Activated T-helper 2 cell treated with anti-CD3 and anti-CD28 coated beads, Interferon-gamma antibody, Interleukin-2, Interleukin-4, amounts not matched to agents 10 μg/mL and 5 μg/mL and 100 μg/mL, durations not matched to agents 14 hours and 24 hours and 36 hours (primary cell): Measurements from ENCODE around the gene IGBP1. TPM values are rescaled to one million over a fixed set of nuclear protein-coding genes. Genes with fewer than 3 reads are reported as not detected.

Experiments
- DNase-seq: peaks from one replicate; pipeline ENCODE4 v3.0.0; 2021; ENCODE audit warnings: low spot score
- H3K27ac Mint-ChIP-seq: one replicate; pipeline ENCODE4 v1.8.0; 2021; ENCODE audit warnings: mixed read lengths
- H3K27me3 Mint-ChIP-seq: one replicate; pipeline ENCODE4 v1.8.0; 2021; ENCODE audit warnings: low read depth, mixed read lengths
- H3K36me3 Mint-ChIP-seq: one replicate; pipeline ENCODE4 v1.8.0; 2021; ENCODE audit warnings: low read depth, mixed read lengths
- H3K4me1 Mint-ChIP-seq: one replicate; pipeline ENCODE4 v1.8.0; 2021; ENCODE audit warnings: low read depth, mixed read lengths
- H3K4me3 Mint-ChIP-seq: one replicate; pipeline ENCODE4 v1.8.0; 2021; ENCODE audit warnings: low read depth, mild to moderate bottlenecking, moderate library complexity, mixed read lengths
- H3K9me3 Mint-ChIP-seq: one replicate; pipeline ENCODE4 v1.8.0; 2021; ENCODE audit warnings: mixed read lengths
- intact Hi-C: fragments of 100-400 bp; cut with micrococcal nuclease; formaldehyde crosslinking; loops from one replicate; pipeline ENCODE4 v1.15.1; 2023
- total RNA-seq: library from RNA; stranded (reverse); gene quantifications from 2 replicates; pipeline ENCODE4 v1.2.3, GENCODE V29; 2022

The IGBP1 gene
- total RNA-seq, 1 donor from 2014 or later, result 33.6 TPM

- Mint-ChIP-seq H3K9me3 (no peaks in the 10 kb centered on the region), H3K27ac (no peak overlapping the region), H3K27me3 (no peaks in the 10 kb centered on the region), H3K36me3 (no peaks in the 10 kb centered on the region), H3K4me3 (no peak overlapping the region), H3K4me1 (peaks cover 7% of the 10 kb centered on the region)
- no peak for DNase-seq
- intact Hi-C loops, result no loop called here
Measured at GRCh38 chrX:70128071-70128470, 5.2 kb upstream of the IGBP1 start.

- Mint-ChIP-seq H3K27me3 (no peaks in the 10 kb centered on the region), H3K4me3 (no peak overlapping the region), H3K36me3 (peaks cover 4% of the 10 kb centered on the region), H3K9me3 (no peaks in the 10 kb centered on the region), H3K4me1 (peaks cover 7% of the 10 kb centered on the region), H3K27ac (no peak overlapping the region)
- intact Hi-C loops, result no loop called here
- no peak for DNase-seq
Measured at GRCh38 chrX:70129816-70130215, 3.4 kb upstream of the IGBP1 start.

- intact Hi-C loops, result loop anchor here (1.0 kb wide), 2 partner anchors 99 to 594 kb away; no protein-coding TSS in a partner anchor
- no peaks in the 10 kb centered on the region for H3K27me3 Mint-ChIP-seq
- peaks cover 18% of the 10 kb centered on the region for H3K4me1 Mint-ChIP-seq
- no peak for DNase-seq
- peak overlapping the region; percentile 47 for H3K4me3 Mint-ChIP-seq
- H3K9me3 Mint-ChIP-seq, result no peaks in the 10 kb centered on the region
- peak overlapping the region; percentile 35 for H3K27ac Mint-ChIP-seq
- peaks cover 18% of the 10 kb centered on the region for H3K36me3 Mint-ChIP-seq
Measured at GRCh38 chrX:70132224-70132623, 1.0 kb upstream of the IGBP1 start.

GRCh38 chrX:70132877-70133302 lies 357 bp upstream of the IGBP1 start:
- H3K27ac Mint-ChIP-seq, result peak overlapping the region; percentile 91
- peaks cover 21% of the 10 kb centered on the region for H3K36me3 Mint-ChIP-seq
- H3K4me3 Mint-ChIP-seq, result peak overlapping the region; percentile 98
- H3K4me1 Mint-ChIP-seq, result peaks cover 20% of the 10 kb centered on the region
- H3K9me3 Mint-ChIP-seq, result no peaks in the 10 kb centered on the region
- intact Hi-C loops, result loop anchor here (1.0 kb wide), 3 partner anchors 100 to 595 kb away; partner anchors contain the start of gene KIF4A
- H3K27me3 Mint-ChIP-seq, result no peaks in the 10 kb centered on the region
- DNase-seq, result no peak

GRCh38 chrX:70134116-70134477 lies 850 bp downstream of the IGBP1 start:
- intact Hi-C loops, result no loop called here
- Mint-ChIP-seq H3K27ac (peak overlapping the region; percentile 91), H3K36me3 (peaks cover 21% of the 10 kb centered on the region), H3K9me3 (no peaks in the 10 kb centered on the region), H3K27me3 (no peaks in the 10 kb centered on the region), H3K4me3 (peak overlapping the region; percentile 98), H3K4me1 (peaks cover 20% of the 10 kb centered on the region)
- DNase-seq, result no peak

- Mint-ChIP-seq H3K4me1 (peaks cover 24% of the 10 kb centered on the region), H3K36me3 (peaks cover 48% of the 10 kb centered on the region), H3K27ac (no peak overlapping the region), H3K9me3 (no peaks in the 10 kb centered on the region), H3K4me3 (no peak overlapping the region), H3K27me3 (no peaks in the 10 kb centered on the region)
- no peak for DNase-seq
- intact Hi-C loops, result no loop called here
Measured at GRCh38 chrX:70138622-70139021, 5.4 kb downstream of the IGBP1 start.

- Mint-ChIP-seq H3K9me3 (no peaks in the 10 kb centered on the region), H3K27me3 (no peaks in the 10 kb centered on the region), H3K36me3 (peaks cover 45% of the 10 kb centered on the region), H3K4me1 (peaks cover 24% of the 10 kb centered on the region), H3K27ac (no peak overlapping the region), H3K4me3 (no peak overlapping the region)
- DNase-seq, result no peak
- intact Hi-C loops, result no loop called here
Measured at GRCh38 chrX:70139736-70140135, 6.5 kb downstream of the IGBP1 start.

GRCh38 chrX:70141373-70141772 lies 8.1 kb downstream of the IGBP1 start:
- H3K36me3 Mint-ChIP-seq, result peaks cover 41% of the 10 kb centered on the region
- intact Hi-C loops, result no loop called here
- H3K4me3 Mint-ChIP-seq, result no peak overlapping the region
- no peaks in the 10 kb centered on the region for H3K27me3 Mint-ChIP-seq
- H3K4me1 Mint-ChIP-seq, result peaks cover 17% of the 10 kb centered on the region
- H3K27ac Mint-ChIP-seq, result no peak overlapping the region
- no peak for DNase-seq
- no peaks in the 10 kb centered on the region for H3K9me3 Mint-ChIP-seq

- no peaks in the 10 kb centered on the region for H3K27me3 Mint-ChIP-seq
- H3K4me3 Mint-ChIP-seq, result no peak overlapping the region
- no peaks in the 10 kb centered on the region for H3K9me3 Mint-ChIP-seq
- peaks cover 13% of the 10 kb centered on the region for H3K4me1 Mint-ChIP-seq
- peak overlapping the region; percentile 79 for H3K27ac Mint-ChIP-seq
- DNase-seq, result no peak
- H3K36me3 Mint-ChIP-seq, result peaks cover 24% of the 10 kb centered on the region
- intact Hi-C loops, result no loop called here
Measured at GRCh38 chrX:70166601-70167590, 33.6 kb downstream of the IGBP1 start.

- intact Hi-C loops, result no loop called here
- no peaks in the 10 kb centered on the region for H3K9me3 Mint-ChIP-seq
- H3K27me3 Mint-ChIP-seq, result no peaks in the 10 kb centered on the region
- H3K36me3 Mint-ChIP-seq, result peaks cover 21% of the 10 kb centered on the region
- no peak overlapping the region for H3K4me3 Mint-ChIP-seq
- peaks cover 13% of the 10 kb centered on the region for H3K4me1 Mint-ChIP-seq
- no peak overlapping the region for H3K27ac Mint-ChIP-seq
- no peak for DNase-seq
Measured at GRCh38 chrX:70168238-70169188, 35.3 kb downstream of the IGBP1 start.

- intact Hi-C loops, result no loop called here
- no peaks in the 10 kb centered on the region for H3K9me3 Mint-ChIP-seq
- no peak overlapping the region for H3K4me3 Mint-ChIP-seq
- no peak overlapping the region for H3K27ac Mint-ChIP-seq
- peaks cover 13% of the 10 kb centered on the region for H3K4me1 Mint-ChIP-seq
- no peaks in the 10 kb centered on the region for H3K27me3 Mint-ChIP-seq
- DNase-seq, result no peak
- peaks cover 19% of the 10 kb centered on the region for H3K36me3 Mint-ChIP-seq
Measured at GRCh38 chrX:70169281-70169680, 36.0 kb downstream of the IGBP1 start.

- intact Hi-C loops, result no loop called here
- Mint-ChIP-seq H3K27ac (no peak overlapping the region), H3K4me3 (no peak overlapping the region), H3K4me1 (peaks cover 15% of the 10 kb centered on the region), H3K36me3 (peaks cover 4% of the 10 kb centered on the region), H3K9me3 (no peaks in the 10 kb centered on the region), H3K27me3 (no peaks in the 10 kb centered on the region)
- no peak for DNase-seq
Measured at GRCh38 chrX:70171624-70172023, 38.4 kb downstream of the IGBP1 start.
